NCI-H446 (cell line): ENCODE measurements around the gene ESYT2.

Experiments used
- DNase-seq, 2 experiments: peaks; one replicate each; lab custom pipeline; 2025; lab: John Stamatoyannopoulos, UW

Gene ESYT2

DNA sequence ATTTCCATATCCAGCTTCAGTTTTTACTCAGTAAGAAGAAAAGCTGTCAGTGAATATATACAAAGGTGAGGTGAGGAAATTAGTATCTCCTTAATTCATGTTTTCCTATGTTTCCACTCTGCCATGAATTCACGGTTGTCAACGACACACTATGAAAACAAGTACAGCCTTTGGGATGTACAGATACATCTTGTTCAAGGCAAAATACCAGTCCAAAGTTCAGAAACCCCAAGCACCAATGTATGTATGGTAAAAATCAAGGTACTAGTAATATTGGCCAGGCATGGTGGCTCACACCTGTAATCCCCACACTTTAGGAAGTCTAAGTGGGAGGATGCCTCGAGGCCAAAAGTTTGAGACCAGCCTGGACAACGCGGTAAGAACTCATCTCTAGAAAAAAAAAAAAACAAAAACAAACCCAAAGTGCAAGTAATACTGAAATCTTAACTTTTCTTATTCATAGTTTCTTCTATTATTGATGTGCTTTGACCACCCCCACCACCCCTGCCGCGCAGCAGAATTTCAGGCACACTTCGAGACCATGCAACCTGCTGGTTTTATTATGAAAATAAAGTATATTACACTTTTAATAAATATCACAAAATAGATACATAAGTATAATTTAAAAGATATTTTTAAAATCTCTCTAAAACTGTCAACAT is 3.5 kb downstream of the ESYT2 start:
- no peak for DNase-seq

GRCh38 chr7:158824028-158824427 is 5.3 kb downstream of the ESYT2 start:
- no peak for DNase-seq

- no peak for DNase-seq
Observed at GRCh38 chr7:158821171-158822031, 7.9 kb downstream of the ESYT2 start.

GRCh38 chr7:158820656-158821055 is 8.7 kb downstream of the ESYT2 start:
- no peak for DNase-seq

- DNase-seq: no peak
Observed at GRCh38 chr7:158819571-158820203, 9.6 kb downstream of the ESYT2 start.

- no peak for DNase-seq
Observed at GRCh38 chr7:158818325-158819213, 10.7 kb downstream of the ESYT2 start.

- DNase-seq: no peak
Observed at GRCh38 chr7:158816995-158817394, 12.3 kb downstream of the ESYT2 start.

DNA sequence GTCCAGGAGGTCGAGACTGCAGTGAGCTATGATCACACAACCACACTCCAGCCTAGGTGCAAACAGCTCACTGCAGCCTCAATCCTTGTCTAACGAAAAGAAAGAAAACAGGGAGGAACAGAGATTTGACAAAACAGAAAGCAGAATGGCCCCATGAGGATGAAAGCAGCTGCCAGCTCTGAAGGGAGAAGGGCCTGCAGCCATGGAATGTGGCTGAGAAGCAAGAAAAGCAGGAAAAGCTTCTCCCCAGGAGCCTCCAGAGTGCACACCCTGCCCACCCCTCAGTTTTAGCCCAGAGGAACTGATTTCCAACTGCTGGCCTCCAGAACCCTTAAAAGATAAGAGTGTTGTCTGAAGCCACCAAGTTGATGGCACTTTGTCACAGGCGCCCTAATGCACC is 13.0 kb downstream of the ESYT2 start:
- DNase-seq: no peak

- DNase-seq: no peak
Observed at GRCh38 chr7:158815800-158816128, 13.5 kb downstream of the ESYT2 start.

DNA sequence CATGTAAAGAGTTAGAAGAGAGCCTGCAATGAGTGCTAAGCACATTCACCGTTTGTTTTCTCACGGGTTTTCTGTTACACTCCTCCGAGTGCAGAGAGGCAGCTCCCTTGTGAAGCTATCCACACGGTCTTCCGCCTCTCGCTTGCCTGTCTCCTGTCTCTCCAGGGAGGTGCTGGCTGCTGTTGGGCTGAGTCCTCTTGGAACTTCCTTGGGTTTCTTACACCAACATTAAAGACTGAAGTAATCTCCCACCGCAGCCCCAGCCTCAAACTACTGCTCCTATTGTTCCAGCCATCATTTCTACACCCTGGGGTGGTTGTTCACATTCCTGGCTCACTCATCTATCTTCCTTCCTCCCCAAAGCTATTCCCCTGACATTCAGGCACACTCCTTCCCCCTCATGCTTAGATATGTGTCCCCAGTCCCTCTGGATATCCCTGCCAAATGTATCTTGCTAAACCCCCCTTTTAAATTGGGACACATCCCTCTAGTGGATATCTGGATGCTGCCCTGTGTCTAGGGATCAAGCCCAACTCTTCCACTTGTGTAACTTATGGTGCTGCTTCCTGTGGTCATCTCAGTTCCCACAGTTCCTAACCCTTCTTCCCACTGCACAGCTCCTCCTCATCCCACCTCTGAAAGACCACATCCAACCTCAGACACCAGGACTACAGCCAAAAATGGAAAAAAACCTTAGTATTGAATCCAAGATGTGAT is 14.1 kb downstream of the ESYT2 start:
- no peak for DNase-seq

DNA sequence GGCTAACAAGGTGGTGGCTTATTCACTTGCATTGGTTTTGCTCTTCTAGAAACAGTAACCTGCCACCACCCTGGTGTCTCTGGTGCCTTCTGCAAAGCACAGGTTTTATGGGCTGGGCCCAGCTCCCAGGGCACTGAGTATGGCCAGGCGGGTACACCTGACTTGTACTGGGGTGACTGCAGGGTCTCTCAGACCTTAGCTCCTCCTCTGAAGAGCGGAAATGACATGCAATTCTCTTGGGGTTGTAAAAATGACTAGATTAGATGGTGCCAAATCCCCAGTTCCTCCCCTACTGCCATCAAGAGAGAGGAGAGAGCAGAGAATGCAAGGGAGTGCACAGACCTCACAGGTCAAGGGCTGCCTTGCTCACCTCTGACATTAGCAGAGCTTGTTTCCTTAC is 14.7 kb downstream of the ESYT2 start:
- no peak for DNase-seq

DNA sequence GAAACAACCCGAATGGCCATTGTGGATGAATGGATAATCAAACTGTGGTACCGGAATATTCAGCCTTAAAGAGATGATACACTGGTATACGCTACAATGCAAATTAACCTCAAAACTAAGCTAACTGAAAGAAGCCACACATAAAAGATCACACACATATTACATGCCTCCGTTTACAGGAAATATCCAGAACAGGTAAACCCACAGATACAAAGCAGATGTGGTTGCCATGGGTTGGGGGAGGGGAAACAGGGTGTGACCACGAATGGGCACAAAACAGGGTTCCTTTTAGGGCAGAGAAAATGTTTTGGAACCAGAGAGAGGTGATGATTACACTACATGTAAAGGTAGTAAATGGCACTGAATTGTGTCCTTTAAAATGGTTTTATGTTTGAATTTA is 16.6 kb downstream of the ESYT2 start:
- DNase-seq: no peak

DNA sequence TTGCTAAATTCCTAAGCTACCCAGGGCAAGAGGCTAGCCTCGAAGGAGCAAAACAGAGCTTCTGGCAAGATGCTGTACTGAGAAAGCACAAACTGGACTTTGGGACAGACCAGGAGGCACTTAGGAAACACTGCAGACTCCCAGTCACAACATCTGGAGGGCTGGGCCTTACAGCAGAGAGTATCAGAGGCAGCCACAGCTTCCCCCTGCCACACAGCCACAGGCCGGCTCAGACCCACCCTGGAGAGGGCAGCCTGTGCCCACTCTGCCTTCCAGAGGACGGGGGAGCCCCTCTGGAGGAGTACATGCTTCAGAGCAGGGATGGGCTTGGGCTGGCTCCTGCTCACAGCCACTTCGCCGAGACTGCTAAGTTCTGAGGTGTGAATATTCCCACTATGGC is 17.4 kb downstream of the ESYT2 start:
- DNase-seq: no peak

- DNase-seq: no peak
Observed at GRCh38 chr7:158811461-158811860, 17.8 kb downstream of the ESYT2 start.

- no peak for DNase-seq
Observed at GRCh38 chr7:158810846-158811245, 18.5 kb downstream of the ESYT2 start.

GRCh38 chr7:158809596-158809995 is 19.7 kb downstream of the ESYT2 start:
- DNase-seq: no peak

DNA sequence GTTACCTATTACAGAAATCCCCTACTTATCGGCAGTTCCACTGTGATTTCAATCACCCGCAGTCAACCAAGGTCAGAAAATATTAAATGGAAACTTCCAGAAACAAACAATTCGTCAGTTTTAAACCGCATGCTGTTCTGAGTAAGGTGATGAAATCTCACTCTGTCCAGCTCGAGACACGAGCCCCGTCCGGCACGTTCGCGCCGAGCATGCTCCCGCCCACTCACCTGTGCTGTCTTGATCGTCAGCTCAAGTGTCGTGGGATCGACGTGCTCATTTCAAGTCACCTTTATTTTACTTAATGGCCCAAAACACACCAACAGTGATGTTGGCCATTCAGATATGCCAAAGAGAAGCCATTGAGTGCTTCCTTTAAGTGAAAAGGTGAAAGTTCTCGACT is 21.2 kb downstream of the ESYT2 start:
- no peak for DNase-seq

DNA sequence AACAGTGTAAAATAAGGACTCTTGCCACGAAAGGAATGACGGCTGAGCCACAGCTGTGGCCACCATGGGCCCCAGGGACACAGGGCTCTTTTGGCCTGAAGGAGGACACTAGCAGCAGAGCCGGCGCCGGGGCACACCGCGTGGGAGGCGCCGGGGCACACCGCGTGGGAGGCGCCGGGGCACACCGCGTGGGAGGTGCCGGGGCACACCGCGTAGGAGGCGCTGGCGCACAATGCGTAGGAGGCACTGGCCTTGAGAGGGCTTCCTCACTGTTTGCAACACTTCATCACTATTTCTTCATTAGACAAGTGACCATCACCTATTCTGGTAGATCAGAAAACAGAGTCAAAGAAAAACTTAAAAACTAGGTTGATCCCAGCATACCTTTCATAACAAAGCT is 23.4 kb downstream of the ESYT2 start:
- DNase-seq: no peak

DNA sequence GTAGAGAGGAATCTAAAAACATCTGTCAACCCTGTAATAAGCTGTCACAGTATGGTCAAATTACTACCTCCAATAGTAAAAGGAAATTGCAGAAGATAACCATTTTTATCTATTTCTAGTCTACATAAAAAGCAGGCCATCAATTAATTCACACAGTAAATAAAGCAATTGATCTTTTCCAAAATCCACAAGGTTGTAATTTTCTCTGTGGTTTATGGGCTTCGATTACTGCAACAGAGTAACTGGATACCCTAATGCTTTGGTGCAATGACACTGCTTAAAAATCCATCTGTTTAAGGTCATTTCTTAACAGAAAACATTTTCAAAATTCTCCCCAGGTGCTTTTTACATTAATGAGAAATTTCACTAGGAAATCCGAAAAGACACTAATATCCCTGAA is 23.9 kb downstream of the ESYT2 start:
- no peak for DNase-seq

DNA sequence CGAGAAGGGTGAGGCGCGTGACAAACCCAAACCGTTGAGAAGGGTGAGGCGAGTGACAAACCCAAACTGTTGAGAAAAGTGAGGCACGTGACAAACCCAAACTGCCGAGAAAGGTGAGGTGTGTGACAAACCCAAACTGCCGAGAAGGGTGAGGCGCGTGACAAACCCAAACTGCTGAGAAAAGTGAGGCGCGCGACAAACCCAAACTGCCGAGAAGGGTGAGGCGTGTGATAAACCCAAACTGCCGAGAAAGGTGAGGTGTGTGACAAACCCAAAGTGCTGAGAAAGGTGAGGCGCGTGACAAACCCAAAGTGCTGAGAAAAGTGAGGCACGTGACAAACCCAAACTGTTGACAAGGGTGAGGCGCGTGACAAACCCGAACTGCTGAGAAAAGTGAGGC is 25.0 kb downstream of the ESYT2 start:
- DNase-seq: no peak

DNA sequence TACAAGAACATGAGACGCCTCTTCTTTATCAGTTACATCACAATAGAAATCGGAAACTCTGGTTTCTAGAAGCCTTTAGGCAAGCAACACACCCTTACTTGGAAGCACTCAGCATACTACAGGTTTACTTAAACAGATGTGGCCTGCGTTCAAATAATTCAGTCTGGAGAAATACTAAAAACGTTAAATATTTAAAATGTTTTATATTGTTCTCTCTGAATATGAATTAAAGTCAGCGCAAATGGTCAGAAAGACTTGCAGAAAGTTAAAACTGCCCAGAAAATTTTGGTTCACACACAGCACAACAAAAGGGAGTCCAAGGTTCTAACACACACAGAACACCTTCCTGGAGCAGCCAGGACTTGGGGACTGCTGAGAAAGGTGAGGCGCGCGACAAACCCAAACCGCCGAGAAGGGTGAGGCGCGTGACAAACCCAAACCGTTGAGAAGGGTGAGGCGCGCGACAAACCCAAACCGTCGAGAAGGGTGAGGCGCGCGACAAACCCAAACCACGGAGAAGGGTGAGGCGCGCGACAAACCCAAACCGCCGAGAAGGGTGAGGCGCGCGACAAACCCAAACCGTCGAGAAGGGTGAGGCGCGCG is 25.8 kb downstream of the ESYT2 start:
- no peak for DNase-seq
